ENCODE measurements around the gene SH3RF2. TPM values are rescaled to one million over a fixed set of nuclear protein-coding genes. Genes with fewer than 3 reads are reported as not detected.

SH3RF2 gene
- total RNA-seq, 1 donor from 2014 or later = 0.17 TPM

- DNase-seq = no peak
These were observed 15.2 kb upstream of the SH3RF2 start for GRCh38 chr5:145921211-145921610.

- no peak for DNase-seq
These were observed 14.3 kb upstream of the SH3RF2 start for GRCh38 chr5:145922059-145922458.

- no peak for DNase-seq
These were observed 13.0 kb upstream of the SH3RF2 start for GRCh38 chr5:145923405-145923804.

- no peak for DNase-seq
These were observed 11.5 kb upstream of the SH3RF2 start for GRCh38 chr5:145924849-145925248.

GRCh38 chr5:145925353-145925752, 11.0 kb upstream of the SH3RF2 start:
- peak; percentile 60 for DNase-seq

- no peak for DNase-seq
These were observed 10.6 kb upstream of the SH3RF2 start for GRCh38 chr5:145925803-145926202.

GRCh38 chr5:145931718-145932117, 4.7 kb upstream of the SH3RF2 start:
- DNase-seq = no peak

GRCh38 chr5:145934276-145934675, 2.1 kb upstream of the SH3RF2 start:
- DNase-seq = no peak

GRCh38 chr5:145937432-145938250, 1.3 kb downstream of the SH3RF2 start:
- no peak for DNase-seq

GRCh38 chr5:145938776-145939539, 2.6 kb downstream of the SH3RF2 start:
- DNase-seq = no peak

GRCh38 chr5:145939540-145940065, 3.2 kb downstream of the SH3RF2 start:
- no peak for DNase-seq

- no peak for DNase-seq
These were observed 4.7 kb downstream of the SH3RF2 start for GRCh38 chr5:145941096-145941447.

- no peak for DNase-seq
These were observed 5.2 kb downstream of the SH3RF2 start for GRCh38 chr5:145941448-145942130.

GRCh38 chr5:145942201-145942600, 5.8 kb downstream of the SH3RF2 start:
- DNase-seq = no peak

- no peak for DNase-seq
These were observed 6.4 kb downstream of the SH3RF2 start for GRCh38 chr5:145942749-145943148.

GRCh38 chr5:145943674-145944121, 7.3 kb downstream of the SH3RF2 start:
- DNase-seq = peak; percentile 14

GRCh38 chr5:145944328-145944727, 8.0 kb downstream of the SH3RF2 start:
- DNase-seq = no peak

GRCh38 chr5:145945620-145946111, 9.3 kb downstream of the SH3RF2 start:
- DNase-seq = no peak

- DNase-seq = no peak
These were observed 9.9 kb downstream of the SH3RF2 start for GRCh38 chr5:145946112-145946861.

GRCh38 chr5:145947581-145947980, 11.2 kb downstream of the SH3RF2 start:
- no peak for DNase-seq

- DNase-seq = no peak
These were observed 11.7 kb downstream of the SH3RF2 start for GRCh38 chr5:145948047-145948446.

- DNase-seq = no peak
These were observed 12.5 kb downstream of the SH3RF2 start for GRCh38 chr5:145948921-145949320.

Data from dermis blood vessel endothelial cell (primary cell).